Measurements from ENCODE around the gene FOLR2.

Gene FOLR2

DNA sequence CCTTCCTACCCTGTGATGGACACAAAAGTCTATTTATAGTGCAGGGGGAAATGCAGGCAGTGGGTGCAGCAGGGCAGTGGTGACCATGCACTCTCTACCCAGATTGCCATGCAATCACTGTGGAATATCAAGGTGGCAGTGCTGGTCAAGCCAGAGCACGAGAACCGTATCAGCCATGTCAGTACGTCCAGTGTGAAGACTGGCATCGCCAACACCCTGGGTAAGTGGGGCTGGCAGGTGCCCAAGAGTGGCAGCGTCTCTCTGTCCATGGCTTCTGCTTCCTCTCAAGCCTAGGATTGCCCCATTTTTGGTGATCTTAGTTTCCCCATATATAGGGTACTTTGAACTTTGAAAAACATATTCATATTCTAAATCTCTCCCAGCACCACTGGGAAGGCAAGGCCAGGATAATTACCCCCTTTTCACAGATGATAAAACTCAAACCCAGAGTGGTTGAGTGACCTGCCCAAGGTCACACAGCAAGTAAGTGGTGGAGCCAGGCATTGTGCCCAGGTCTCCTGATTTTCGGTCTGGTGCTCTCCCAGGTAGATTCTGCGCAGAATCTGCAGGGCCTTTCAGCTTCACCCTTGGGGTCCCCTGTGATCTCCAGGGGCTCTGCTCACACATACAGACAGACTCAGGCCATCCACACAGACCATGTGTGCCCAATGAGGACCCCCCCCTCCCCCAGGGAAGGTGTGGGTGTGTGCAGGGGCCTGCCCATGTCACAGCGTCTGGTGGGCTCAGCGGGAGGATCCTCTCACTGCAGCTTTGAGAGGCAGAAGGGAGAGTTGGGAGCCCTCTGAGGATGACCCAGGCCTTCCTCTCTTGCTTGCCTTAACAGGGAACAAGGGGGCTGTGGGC is 15.0 kb downstream of the FOLR2 start:
- H3K4me1 ChIP-seq (ENCODE audit: control insufficient read depth in 1 of 2, insufficient read depth in 2 of 2, low read length in 2 of 2), result peaks cover 0 to 3% of the 10 kb centered on the region in 2 experiments
- no peaks in the 10 kb centered on the region for H3K79me1 ChIP-seq (ENCODE audit: low read length)
- no peak overlapping the region for H4K91ac ChIP-seq (ENCODE audit: low read depth, low read length)
- no peak overlapping the region for H3K18ac ChIP-seq (ENCODE audit: low read length)
- peaks cover 90 to 95% of the 10 kb centered on the region in 2 experiments for H3K36me3 ChIP-seq (ENCODE audit: control insufficient read depth in 1 of 2, insufficient read depth in 2 of 2, low read length in 2 of 2)
- no peak overlapping the region for H3K4me3 ChIP-seq (ENCODE audit: low read depth, low read length)
- no peak overlapping the region for H3K14ac ChIP-seq (ENCODE audit: low read length)
- no peak for DNase-seq
- H3K27ac ChIP-seq (ENCODE audit: low read depth, low read length), result no peak overlapping the region
- no peak overlapping the region for H3K4me2 ChIP-seq (ENCODE audit: low read length)
- H3K4ac ChIP-seq (ENCODE audit: low read depth, low read length), result no peak overlapping the region
- H4K8ac ChIP-seq (ENCODE audit: low read depth, low read length), result no peak overlapping the region
- H3K79me2 ChIP-seq (ENCODE audit: control insufficient read depth, insufficient read depth, low read length, poor library complexity), result no peaks in the 10 kb centered on the region
- H3K27me3 ChIP-seq (ENCODE audit: insufficient read depth, low read length), result no peaks in the 10 kb centered on the region
- no peak overlapping the region for H2AK5ac ChIP-seq (ENCODE audit: low read length)
- H4K12ac ChIP-seq (ENCODE audit: low read depth, low read length), result no peak overlapping the region
- H3K9me3 ChIP-seq (ENCODE audit: insufficient read depth, low read depth, low read length), result peaks cover 2% of the 10 kb centered on the region
- H2BK120ac ChIP-seq (ENCODE audit: insufficient read depth, low read length, poor library complexity), result no peak overlapping the region
- no peak overlapping the region for H2BK12ac ChIP-seq (ENCODE audit: low read length)
- no CpG with 5 or more reads among the region's 9 CpGs for WGBS (ENCODE audit: extremely low coverage, insufficient coverage, insufficient read length)
- H3K23ac ChIP-seq (ENCODE audit: low read length), result no peak overlapping the region
- H3K9ac ChIP-seq (ENCODE audit: low read length), result no peak overlapping the region
- no peak overlapping the region for H2BK5ac ChIP-seq (ENCODE audit: low read depth, low read length, poor library complexity)
- H2AFZ ChIP-seq (ENCODE audit: insufficient read depth, low read length, poor library complexity), result no peak overlapping the region

DNA sequence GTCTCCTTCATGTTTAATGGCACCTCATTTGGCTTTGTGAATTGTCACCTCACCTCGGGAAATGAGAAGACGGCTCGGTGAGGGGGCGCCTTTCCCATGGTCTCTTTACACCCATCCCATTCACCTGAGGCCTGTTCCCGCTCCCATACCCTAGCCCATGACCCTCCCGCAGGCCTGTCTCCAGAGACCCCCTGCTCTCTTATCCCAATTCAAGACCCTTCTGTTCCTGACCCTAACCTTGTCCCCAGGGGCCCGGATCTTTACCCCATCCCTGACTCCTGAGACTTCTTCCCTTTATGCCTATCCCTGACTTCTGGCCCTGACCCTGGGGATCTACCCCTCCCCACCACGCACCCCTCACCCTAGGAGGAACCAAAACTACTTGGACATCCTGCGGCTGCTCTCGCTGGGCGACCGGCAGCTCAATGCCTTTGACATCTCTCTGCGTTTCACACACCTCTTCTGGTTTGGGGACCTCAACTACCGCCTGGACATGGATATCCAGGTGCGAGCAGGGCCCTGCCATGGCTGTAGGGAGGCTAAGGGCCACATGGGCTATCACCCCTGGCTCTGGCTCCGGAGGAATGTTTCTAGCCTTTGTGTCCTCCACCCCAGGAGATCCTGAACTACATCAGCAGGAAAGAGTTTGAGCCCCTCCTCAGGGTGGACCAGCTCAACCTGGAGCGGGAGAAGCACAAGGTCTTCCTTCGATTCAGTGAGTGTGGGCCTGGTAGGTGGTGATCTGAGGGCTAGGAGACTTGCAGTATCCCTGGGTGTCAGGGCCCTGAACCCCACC is 15.9 kb downstream of the FOLR2 start:
- DNase-seq, result no peak
- Histone ChIP-seq H4K12ac (ENCODE audit: low read depth, low read length) (no peak overlapping the region), H3K9ac (ENCODE audit: low read length) (no peak overlapping the region), H3K4ac (ENCODE audit: low read depth, low read length) (no peak overlapping the region), H3K27me3 (ENCODE audit: insufficient read depth, low read length) (no peaks in the 10 kb centered on the region), H3K27ac (ENCODE audit: low read depth, low read length) (no peak overlapping the region), H3K79me1 (ENCODE audit: low read length) (no peaks in the 10 kb centered on the region), H4K8ac (ENCODE audit: low read depth, low read length) (no peak overlapping the region), H3K18ac (ENCODE audit: low read length) (no peak overlapping the region), H2BK5ac (ENCODE audit: low read depth, low read length, poor library complexity) (no peak overlapping the region), H3K14ac (ENCODE audit: low read length) (no peak overlapping the region), H2AK5ac (ENCODE audit: low read length) (no peak overlapping the region), H4K91ac (ENCODE audit: low read depth, low read length) (no peak overlapping the region), H2BK12ac (ENCODE audit: low read length) (no peak overlapping the region), H3K4me1 (ENCODE audit: control insufficient read depth in 1 of 2, insufficient read depth in 2 of 2, low read length in 2 of 2) (no peaks in the 10 kb centered on the region), H2AFZ (ENCODE audit: insufficient read depth, low read length, poor library complexity) (no peak overlapping the region), H3K4me3 (ENCODE audit: low read depth, low read length) (no peak overlapping the region), H3K79me2 (ENCODE audit: control insufficient read depth, insufficient read depth, low read length, poor library complexity) (no peaks in the 10 kb centered on the region), H3K9me3 (ENCODE audit: insufficient read depth, low read depth, low read length) (peaks cover 2% of the 10 kb centered on the region), H2BK120ac (ENCODE audit: insufficient read depth, low read length, poor library complexity) (no peak overlapping the region), H3K36me3 (ENCODE audit: control insufficient read depth in 1 of 2, insufficient read depth in 2 of 2, low read length in 2 of 2) (peaks cover 90 to 96% of the 10 kb centered on the region in 2 experiments), H3K4me2 (ENCODE audit: low read length) (no peak overlapping the region), H3K23ac (ENCODE audit: low read length) (no peak overlapping the region)
- WGBS (ENCODE audit: extremely low coverage, insufficient coverage, insufficient read length), result no CpG with 5 or more reads among the region's 18 CpGs

DNA sequence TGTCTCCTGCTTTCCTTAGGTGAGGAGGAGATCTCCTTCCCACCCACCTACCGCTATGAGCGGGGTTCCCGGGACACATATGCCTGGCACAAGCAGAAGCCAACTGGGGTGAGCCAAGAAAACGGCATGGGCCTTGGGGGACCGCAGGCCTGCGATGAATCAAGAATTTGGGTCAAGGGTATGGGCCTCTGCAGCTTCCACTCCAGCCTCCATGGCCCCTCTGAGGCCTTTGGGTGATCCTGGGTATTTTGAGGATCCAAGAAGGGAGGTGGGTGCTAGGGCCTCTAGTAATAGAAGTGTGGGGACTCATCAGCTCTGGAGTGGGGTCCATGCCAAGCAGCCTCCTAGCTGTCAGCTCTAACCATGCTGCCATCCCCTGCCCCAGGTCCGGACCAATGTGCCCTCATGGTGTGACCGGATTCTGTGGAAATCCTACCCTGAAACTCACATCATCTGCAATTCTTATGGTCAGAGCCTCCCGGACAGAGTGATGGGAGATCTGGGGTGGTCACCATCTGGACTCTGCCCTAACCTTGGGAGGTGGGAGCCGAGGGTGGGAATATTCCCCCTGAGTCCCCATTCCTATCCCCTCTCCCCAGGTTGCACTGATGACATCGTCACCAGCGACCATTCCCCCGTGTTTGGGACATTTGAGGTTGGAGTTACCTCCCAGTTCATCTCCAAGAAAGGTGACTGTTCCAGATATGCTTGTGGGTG is 16.6 kb downstream of the FOLR2 start:
- H3K27me3 ChIP-seq (ENCODE audit: insufficient read depth, low read length), result no peaks in the 10 kb centered on the region
- WGBS (ENCODE audit: extremely low coverage, insufficient coverage, insufficient read length), result no CpG with 5 or more reads among the region's 13 CpGs
- no peak overlapping the region for H3K9ac ChIP-seq (ENCODE audit: low read length)
- H3K27ac ChIP-seq (ENCODE audit: low read depth, low read length), result no peak overlapping the region
- no peak overlapping the region for H2AK5ac ChIP-seq (ENCODE audit: low read length)
- no peak overlapping the region for H4K91ac ChIP-seq (ENCODE audit: low read depth, low read length)
- no peak overlapping the region for H4K12ac ChIP-seq (ENCODE audit: low read depth, low read length)
- no peak overlapping the region for H3K14ac ChIP-seq (ENCODE audit: low read length)
- no peak overlapping the region for H3K23ac ChIP-seq (ENCODE audit: low read length)
- H3K4me1 ChIP-seq (ENCODE audit: control insufficient read depth in 1 of 2, insufficient read depth in 2 of 2, low read length in 2 of 2), result peaks cover 2 to 3% of the 10 kb centered on the region in 2 experiments
- H3K18ac ChIP-seq (ENCODE audit: low read length), result no peak overlapping the region
- H2BK5ac ChIP-seq (ENCODE audit: low read depth, low read length, poor library complexity), result no peak overlapping the region
- H2BK12ac ChIP-seq (ENCODE audit: low read length), result no peak overlapping the region
- no peak overlapping the region for H3K4me3 ChIP-seq (ENCODE audit: low read depth, low read length)
- H3K79me1 ChIP-seq (ENCODE audit: low read length), result no peaks in the 10 kb centered on the region
- no peak overlapping the region for H2AFZ ChIP-seq (ENCODE audit: insufficient read depth, low read length, poor library complexity)
- no peak overlapping the region for H3K4ac ChIP-seq (ENCODE audit: low read depth, low read length)
- no peak overlapping the region for H2BK120ac ChIP-seq (ENCODE audit: insufficient read depth, low read length, poor library complexity)
- no peak for DNase-seq
- H4K8ac ChIP-seq (ENCODE audit: low read depth, low read length), result no peak overlapping the region
- no peak overlapping the region for H3K4me2 ChIP-seq (ENCODE audit: low read length)
- H3K79me2 ChIP-seq (ENCODE audit: control insufficient read depth, insufficient read depth, low read length, poor library complexity), result no peaks in the 10 kb centered on the region
- H3K36me3 ChIP-seq (ENCODE audit: control insufficient read depth in 1 of 2, insufficient read depth in 2 of 2, low read length in 2 of 2), result peaks cover 89 to 94% of the 10 kb centered on the region in 2 experiments
- peaks cover 2% of the 10 kb centered on the region for H3K9me3 ChIP-seq (ENCODE audit: insufficient read depth, low read depth, low read length)

DNA sequence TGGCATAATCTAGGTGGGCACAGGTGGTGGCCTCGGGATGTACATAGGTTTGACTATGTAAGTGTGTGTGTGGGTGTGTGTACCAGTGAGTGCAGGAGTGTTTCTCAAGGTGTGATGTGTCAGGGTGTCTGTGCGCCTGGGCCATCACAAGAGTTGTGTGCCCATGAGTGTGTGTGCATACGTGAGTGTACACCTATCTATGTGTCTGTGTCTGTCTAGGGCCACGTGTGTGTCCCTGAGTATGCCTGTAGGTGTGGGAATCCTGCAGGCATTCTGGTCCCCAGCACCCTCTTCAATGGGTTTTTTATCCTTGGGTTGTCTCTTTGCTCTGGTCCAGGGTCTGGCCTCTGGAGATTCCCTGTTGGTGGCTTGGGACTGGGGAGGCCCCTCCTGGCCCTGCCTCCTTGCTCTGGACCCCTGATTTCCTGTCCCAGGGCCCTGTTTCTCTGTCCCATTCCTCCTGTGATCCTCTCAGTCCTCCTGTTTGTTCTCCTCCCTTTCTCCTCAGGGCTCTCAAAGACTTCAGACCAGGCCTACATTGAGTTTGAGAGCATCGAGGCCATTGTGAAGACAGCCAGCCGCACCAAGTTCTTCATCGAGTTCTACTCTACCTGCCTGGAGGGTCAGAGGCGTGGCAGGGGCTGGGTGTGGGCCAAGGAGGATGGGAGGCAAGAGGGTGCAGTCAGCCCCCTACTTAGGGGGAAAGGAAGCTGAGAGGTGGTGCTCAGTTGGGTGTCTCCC is 17.3 kb downstream of the FOLR2 start:
- Histone ChIP-seq H3K36me3 (ENCODE audit: control insufficient read depth in 1 of 2, insufficient read depth in 2 of 2, low read length in 2 of 2) (peaks cover 87 to 90% of the 10 kb centered on the region in 2 experiments), H4K91ac (ENCODE audit: low read depth, low read length) (no peak overlapping the region), H3K4me2 (ENCODE audit: low read length) (no peak overlapping the region), H3K14ac (ENCODE audit: low read length) (no peak overlapping the region), H3K79me1 (ENCODE audit: low read length) (no peaks in the 10 kb centered on the region), H2BK5ac (ENCODE audit: low read depth, low read length, poor library complexity) (no peak overlapping the region), H4K12ac (ENCODE audit: low read depth, low read length) (no peak overlapping the region), H4K8ac (ENCODE audit: low read depth, low read length) (no peak overlapping the region), H3K9me3 (ENCODE audit: insufficient read depth, low read depth, low read length) (peaks cover 2% of the 10 kb centered on the region), H3K9ac (ENCODE audit: low read length) (no peak overlapping the region), H3K18ac (ENCODE audit: low read length) (no peak overlapping the region), H3K79me2 (ENCODE audit: control insufficient read depth, insufficient read depth, low read length, poor library complexity) (no peaks in the 10 kb centered on the region), H3K27me3 (ENCODE audit: insufficient read depth, low read length) (no peaks in the 10 kb centered on the region), H2AK5ac (ENCODE audit: low read length) (no peak overlapping the region), H3K27ac (ENCODE audit: low read depth, low read length) (no peak overlapping the region), H2BK12ac (ENCODE audit: low read length) (no peak overlapping the region), H2BK120ac (ENCODE audit: insufficient read depth, low read length, poor library complexity) (no peak overlapping the region), H2AFZ (ENCODE audit: insufficient read depth, low read length, poor library complexity) (no peak overlapping the region), H3K4me3 (ENCODE audit: low read depth, low read length) (no peak overlapping the region), H3K4ac (ENCODE audit: low read depth, low read length) (no peak overlapping the region), H3K4me1 (ENCODE audit: control insufficient read depth in 1 of 2, insufficient read depth in 2 of 2, low read length in 2 of 2) (peaks cover 4 to 9% of the 10 kb centered on the region in 2 experiments), H3K23ac (ENCODE audit: low read length) (no peak overlapping the region)
- WGBS (ENCODE audit: extremely low coverage, insufficient coverage, insufficient read length), result no CpG with 5 or more reads among the region's 8 CpGs
- DNase-seq, result no peak
